ENCODE measurements around the gene SOCS3.

The SOCS3 gene

DNA sequence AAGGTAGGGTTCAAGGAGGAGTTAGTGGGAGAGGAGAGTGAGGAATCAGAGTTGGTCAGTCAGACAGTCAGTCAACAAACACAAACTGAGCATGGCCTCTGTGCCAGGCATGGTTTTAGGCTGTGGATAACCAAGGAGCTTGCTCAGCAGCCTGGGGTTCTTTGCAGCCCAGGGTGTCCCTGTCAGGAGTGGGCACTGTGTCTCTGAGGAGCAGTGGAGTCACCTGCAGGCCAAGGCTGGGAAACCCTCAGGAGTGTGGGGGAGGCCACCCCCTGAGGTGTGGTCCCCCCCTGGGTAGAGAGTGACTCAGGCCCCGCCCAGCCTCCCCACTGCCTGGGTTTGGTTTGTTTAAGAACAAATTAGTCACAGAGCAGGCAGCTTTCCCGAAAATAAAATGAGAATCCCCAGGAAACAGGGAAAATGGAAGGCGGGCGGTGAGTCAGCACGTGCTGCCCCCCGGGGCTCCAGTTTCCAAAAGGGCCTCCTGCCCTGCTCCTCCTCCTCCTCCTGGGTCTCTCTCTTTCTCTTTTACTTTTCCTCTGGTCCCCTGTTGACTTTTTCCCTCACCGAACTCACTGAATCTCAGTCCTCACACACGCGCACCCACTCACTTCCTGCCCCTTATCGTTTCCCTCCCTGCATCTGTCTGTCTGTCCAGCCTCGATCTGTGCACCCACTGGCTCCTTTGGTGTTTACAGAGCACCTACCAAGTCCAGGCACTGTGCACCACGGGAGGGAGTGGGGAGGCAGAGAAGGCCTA, 44.3 kb downstream of the SOCS3 start (continued):
- TF ChIP-seq, protein P1, sequence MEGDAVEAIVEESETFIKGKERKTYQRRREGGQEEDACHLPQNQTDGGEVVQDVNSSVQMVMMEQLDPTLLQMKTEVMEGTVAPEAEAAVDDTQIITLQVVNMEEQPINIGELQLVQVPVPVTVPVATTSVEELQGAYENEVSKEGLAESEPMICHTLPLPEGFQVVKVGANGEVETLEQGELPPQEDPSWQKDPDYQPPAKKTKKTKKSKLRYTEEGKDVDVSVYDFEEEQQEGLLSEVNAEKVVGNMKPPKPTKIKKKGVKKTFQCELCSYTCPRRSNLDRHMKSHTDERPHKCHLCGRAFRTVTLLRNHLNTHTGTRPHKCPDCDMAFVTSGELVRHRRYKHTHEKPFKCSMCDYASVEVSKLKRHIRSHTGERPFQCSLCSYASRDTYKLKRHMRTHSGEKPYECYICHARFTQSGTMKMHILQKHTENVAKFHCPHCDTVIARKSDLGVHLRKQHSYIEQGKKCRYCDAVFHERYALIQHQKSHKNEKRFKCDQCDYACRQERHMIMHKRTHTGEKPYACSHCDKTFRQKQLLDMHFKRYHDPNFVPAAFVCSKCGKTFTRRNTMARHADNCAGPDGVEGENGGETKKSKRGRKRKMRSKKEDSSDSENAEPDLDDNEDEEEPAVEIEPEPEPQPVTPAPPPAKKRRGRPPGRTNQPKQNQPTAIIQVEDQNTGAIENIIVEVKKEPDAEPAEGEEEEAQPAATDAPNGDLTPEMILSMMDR (tag by site-specific recombination; IDR thresholded peaks at IDR 0.05) = peak; percentile 63; the same call in 1 of the 2 replicates
- TF ChIP-seq ZNF777 (tag by site-specific recombination; IDR thresholded peaks at IDR 0.05; ENCODE audit: borderline replicate concordance) (no peak), IKZF3 (tag by site-specific recombination; IDR thresholded peaks at IDR 0.05) (peak; percentile 76), ZNF426 (tag by site-specific recombination; IDR thresholded peaks at IDR 0.05) (no peak), ZFP69B (tag by site-specific recombination; IDR thresholded peaks at IDR 0.05) (peak; percentile 85), GFI1B (tag by site-specific recombination; IDR thresholded peaks at IDR 0.05) (no peak; the same call in 1 of the 2 replicates), ZNF76 (tag by site-specific recombination; IDR thresholded peaks at IDR 0.05; ENCODE audit: borderline replicate concordance, low read depth) (peak; percentile 54; the same call in 1 of the 2 replicates), ZNF174 (tag by site-specific recombination; IDR thresholded peaks at IDR 0.05) (no peak), KLF1 (tag by site-specific recombination; IDR thresholded peaks at IDR 0.05) (peak; percentile 96), ZIC2 (tag by site-specific recombination; IDR thresholded peaks at IDR 0.05) (peak; percentile 98), SCRT2 (tag by site-specific recombination; IDR thresholded peaks at IDR 0.05) (no peak), ZNF24 (tag by site-specific recombination; IDR thresholded peaks at IDR 0.05) (peak; percentile 66), ZNF335 (tag by site-specific recombination; conservative IDR thresholded peaks at IDR 0.05) (peak; percentile 72), ZNF529 (tag by site-specific recombination; IDR thresholded peaks at IDR 0.05; ENCODE audit: insufficient replicate concordance) (no peak), ZNF423 (tag by site-specific recombination; IDR thresholded peaks at IDR 0.05) (peak; percentile 87), ZBTB17 (tag by site-specific recombination; IDR thresholded peaks at IDR 0.05) (peak; percentile 85), WT1 (tag by site-specific recombination; IDR thresholded peaks at IDR 0.05) (peak; percentile 57; the same call in 1 of the 2 replicates)
- TF ChIP-seq, protein P2, sequence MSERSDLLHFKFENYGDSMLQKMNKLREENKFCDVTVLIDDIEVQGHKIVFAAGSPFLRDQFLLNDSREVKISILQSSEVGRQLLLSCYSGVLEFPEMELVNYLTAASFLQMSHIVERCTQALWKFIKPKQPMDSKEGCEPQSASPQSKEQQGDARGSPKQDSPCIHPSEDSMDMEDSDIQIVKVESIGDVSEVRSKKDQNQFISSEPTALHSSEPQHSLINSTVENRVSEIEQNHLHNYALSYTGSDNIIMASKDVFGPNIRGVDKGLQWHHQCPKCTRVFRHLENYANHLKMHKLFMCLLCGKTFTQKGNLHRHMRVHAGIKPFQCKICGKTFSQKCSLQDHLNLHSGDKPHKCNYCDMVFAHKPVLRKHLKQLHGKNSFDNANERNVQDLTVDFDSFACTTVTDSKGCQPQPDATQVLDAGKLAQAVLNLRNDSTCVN (tag by site-specific recombination; optimal IDR thresholded peaks at IDR 0.05) = peak; percentile 21
- TF ChIP-seq, protein P3, sequence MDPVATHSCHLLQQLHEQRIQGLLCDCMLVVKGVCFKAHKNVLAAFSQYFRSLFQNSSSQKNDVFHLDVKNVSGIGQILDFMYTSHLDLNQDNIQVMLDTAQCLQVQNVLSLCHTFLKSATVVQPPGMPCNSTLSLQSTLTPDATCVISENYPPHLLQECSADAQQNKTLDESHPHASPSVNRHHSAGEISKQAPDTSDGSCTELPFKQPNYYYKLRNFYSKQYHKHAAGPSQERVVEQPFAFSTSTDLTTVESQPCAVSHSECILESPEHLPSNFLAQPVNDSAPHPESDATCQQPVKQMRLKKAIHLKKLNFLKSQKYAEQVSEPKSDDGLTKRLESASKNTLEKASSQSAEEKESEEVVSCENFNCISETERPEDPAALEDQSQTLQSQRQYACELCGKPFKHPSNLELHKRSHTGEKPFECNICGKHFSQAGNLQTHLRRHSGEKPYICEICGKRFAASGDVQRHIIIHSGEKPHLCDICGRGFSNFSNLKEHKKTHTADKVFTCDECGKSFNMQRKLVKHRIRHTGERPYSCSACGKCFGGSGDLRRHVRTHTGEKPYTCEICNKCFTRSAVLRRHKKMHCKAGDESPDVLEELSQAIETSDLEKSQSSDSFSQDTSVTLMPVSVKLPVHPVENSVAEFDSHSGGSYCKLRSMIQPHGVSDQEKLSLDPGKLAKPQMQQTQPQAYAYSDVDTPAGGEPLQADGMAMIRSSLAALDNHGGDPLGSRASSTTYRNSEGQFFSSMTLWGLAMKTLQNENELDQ (tag by site-specific recombination; IDR thresholded peaks at IDR 0.05; ENCODE audit: low read depth) = no peak
- TF ChIP-seq, protein P4, sequence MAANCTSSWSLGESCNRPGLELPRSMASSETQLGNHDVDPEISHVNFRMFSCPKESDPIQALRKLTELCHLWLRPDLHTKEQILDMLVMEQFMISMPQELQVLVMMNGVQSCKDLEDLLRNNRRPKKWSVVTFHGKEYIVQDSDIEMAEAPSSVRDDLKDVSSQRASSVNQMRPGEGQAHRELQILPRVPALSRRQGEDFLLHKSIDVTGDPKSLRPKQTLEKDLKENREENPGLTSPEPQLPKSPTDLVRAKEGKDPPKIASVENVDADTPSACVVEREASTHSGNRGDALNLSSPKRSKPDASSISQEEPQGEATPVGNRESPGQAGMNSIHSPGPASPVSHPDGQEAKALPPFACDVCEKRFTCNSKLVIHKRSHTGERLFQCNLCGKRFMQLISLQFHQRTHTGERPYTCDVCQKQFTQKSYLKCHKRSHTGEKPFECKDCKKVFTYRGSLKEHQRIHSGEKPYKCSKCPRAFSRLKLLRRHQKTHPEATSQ (tag by site-specific recombination; IDR thresholded peaks at IDR 0.05) = 0 out of 2 replicates have a peak, but pooled peaks have one; percentile 17
- TF ChIP-seq, protein P5, sequence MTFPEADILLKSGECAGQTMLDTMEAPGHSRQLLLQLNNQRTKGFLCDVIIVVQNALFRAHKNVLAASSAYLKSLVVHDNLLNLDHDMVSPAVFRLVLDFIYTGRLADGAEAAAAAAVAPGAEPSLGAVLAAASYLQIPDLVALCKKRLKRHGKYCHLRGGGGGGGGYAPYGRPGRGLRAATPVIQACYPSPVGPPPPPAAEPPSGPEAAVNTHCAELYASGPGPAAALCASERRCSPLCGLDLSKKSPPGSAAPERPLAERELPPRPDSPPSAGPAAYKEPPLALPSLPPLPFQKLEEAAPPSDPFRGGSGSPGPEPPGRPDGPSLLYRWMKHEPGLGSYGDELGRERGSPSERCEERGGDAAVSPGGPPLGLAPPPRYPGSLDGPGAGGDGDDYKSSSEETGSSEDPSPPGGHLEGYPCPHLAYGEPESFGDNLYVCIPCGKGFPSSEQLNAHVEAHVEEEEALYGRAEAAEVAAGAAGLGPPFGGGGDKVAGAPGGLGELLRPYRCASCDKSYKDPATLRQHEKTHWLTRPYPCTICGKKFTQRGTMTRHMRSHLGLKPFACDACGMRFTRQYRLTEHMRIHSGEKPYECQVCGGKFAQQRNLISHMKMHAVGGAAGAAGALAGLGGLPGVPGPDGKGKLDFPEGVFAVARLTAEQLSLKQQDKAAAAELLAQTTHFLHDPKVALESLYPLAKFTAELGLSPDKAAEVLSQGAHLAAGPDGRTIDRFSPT (tag by site-specific recombination; IDR thresholded peaks at IDR 0.05) = peak; percentile 45; the same call in 1 of the 2 replicates
- TF ChIP-seq, protein P6, sequence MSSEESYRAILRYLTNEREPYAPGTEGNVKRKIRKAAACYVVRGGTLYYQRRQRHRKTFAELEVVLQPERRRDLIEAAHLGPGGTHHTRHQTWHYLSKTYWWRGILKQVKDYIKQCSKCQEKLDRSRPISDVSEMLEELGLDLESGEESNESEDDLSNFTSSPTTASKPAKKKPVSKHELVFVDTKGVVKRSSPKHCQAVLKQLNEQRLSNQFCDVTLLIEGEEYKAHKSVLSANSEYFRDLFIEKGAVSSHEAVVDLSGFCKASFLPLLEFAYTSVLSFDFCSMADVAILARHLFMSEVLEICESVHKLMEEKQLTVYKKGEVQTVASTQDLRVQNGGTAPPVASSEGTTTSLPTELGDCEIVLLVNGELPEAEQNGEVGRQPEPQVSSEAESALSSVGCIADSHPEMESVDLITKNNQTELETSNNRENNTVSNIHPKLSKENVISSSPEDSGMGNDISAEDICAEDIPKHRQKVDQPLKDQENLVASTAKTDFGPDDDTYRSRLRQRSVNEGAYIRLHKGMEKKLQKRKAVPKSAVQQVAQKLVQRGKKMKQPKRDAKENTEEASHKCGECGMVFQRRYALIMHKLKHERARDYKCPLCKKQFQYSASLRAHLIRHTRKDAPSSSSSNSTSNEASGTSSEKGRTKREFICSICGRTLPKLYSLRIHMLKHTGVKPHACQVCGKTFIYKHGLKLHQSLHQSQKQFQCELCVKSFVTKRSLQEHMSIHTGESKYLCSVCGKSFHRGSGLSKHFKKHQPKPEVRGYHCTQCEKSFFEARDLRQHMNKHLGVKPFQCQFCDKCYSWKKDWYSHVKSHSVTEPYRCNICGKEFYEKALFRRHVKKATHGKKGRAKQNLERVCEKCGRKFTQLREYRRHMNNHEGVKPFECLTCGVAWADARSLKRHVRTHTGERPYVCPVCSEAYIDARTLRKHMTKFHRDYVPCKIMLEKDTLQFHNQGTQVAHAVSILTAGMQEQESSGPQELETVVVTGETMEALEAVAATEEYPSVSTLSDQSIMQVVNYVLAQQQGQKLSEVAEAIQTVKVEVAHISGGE (tag by site-specific recombination; conservative IDR thresholded peaks at IDR 0.05; ENCODE audit: low read depth) = 0 out of 2 replicates have a peak, but pooled peaks have one; percentile 24
- TF ChIP-seq, protein P7, sequence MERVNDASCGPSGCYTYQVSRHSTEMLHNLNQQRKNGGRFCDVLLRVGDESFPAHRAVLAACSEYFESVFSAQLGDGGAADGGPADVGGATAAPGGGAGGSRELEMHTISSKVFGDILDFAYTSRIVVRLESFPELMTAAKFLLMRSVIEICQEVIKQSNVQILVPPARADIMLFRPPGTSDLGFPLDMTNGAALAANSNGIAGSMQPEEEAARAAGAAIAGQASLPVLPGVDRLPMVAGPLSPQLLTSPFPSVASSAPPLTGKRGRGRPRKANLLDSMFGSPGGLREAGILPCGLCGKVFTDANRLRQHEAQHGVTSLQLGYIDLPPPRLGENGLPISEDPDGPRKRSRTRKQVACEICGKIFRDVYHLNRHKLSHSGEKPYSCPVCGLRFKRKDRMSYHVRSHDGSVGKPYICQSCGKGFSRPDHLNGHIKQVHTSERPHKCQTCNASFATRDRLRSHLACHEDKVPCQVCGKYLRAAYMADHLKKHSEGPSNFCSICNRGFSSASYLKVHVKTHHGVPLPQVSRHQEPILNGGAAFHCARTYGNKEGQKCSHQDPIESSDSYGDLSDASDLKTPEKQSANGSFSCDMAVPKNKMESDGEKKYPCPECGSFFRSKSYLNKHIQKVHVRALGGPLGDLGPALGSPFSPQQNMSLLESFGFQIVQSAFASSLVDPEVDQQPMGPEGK (tag by site-specific recombination; IDR thresholded peaks at IDR 0.05) = peak; percentile 91
